ENCODE measurements around the gene PLXNB2. TPM values are rescaled to one million over a fixed set of nuclear protein-coding genes. Genes with fewer than 3 reads are reported as not detected.

Gene PLXNB2
- total RNA-seq, 4 donors from 2014 or later: 8.0 to 11.8 (median 9.0) TPM

GRCh38 chr22:50260434-50260800, 47.0 kb downstream of the PLXNB2 start:
- in situ Hi-C loops (cut with MboI; ENCODE audit: low sequenced_read_pairs in 4 of 4) (no loop called here), intact Hi-C loops (cut with DNase I; ENCODE audit: low total_unique reads) (no loop called here)
- Histone ChIP-seq H3K27me3 (no peaks in the 10 kb centered on the region), H3K4me1 (peaks cover 41 to 63% of the 10 kb centered on the region in 2 donors), H3K27ac (peak overlapping the region; percentile 93 to 99 (median 98)), H3K9me3 (no peaks in the 10 kb centered on the region), H3K4me3 (peak overlapping the region; percentile 67 to 85 (median 72)), H3K36me3 (peaks cover 0 to 4% of the 10 kb centered on the region in 2 donors)
- no peak for ATAC-seq
- TF ChIP-seq POLR2A (IDR thresholded peaks at IDR 0.05) (no peak), CTCF (IDR thresholded peaks at IDR 0.05 in 4 of 5, conservative IDR thresholded peaks at IDR 0.05 in 1 of 5) (no peak)
- DNase-seq: peak in 1 of 2 donors; percentile 46

GRCh38 chr22:50259302-50259701, 48.1 kb downstream of the PLXNB2 start:
- intact Hi-C loops (cut with DNase I; ENCODE audit: low total_unique reads): loop anchor here (2.0 kb wide), 1 partner anchor 297 kb away; no protein-coding TSS in a partner anchor
- in situ Hi-C loops (cut with MboI; ENCODE audit: low sequenced_read_pairs in 4 of 4): loop anchor here in 2 of 4 donors (10.0 kb wide), 2 partner anchors 65 to 75 kb away; partner anchors contain the start of gene DENND6B (in 1 of the 2)
- no peaks in the 10 kb centered on the region for H3K9me3 ChIP-seq
- DNase-seq (peak; percentile 64 to 85), ATAC-seq (peak; percentile 20 to 21)
- peak overlapping the region; percentile 27 to 77 (median 50) for H3K4me3 ChIP-seq
- H3K27ac ChIP-seq: peak overlapping the region; percentile 93 to 99 (median 98)
- H3K27me3 ChIP-seq: no peaks in the 10 kb centered on the region
- H3K36me3 ChIP-seq: peaks cover 0 to 8% of the 10 kb centered on the region in 2 donors
- H3K4me1 ChIP-seq: peaks cover 41 to 63% of the 10 kb centered on the region in 2 donors
- TF ChIP-seq CTCF (IDR thresholded peaks at IDR 0.05 in 4 of 5, conservative IDR thresholded peaks at IDR 0.05 in 1 of 5) (no peak), POLR2A (IDR thresholded peaks at IDR 0.05) (peak in 1 of 2 donors; percentile 36)

GRCh38 chr22:50258361-50259292, 48.8 kb downstream of the PLXNB2 start:
- Histone ChIP-seq H3K4me1 (peaks cover 40 to 63% of the 10 kb centered on the region in 2 donors), H3K27me3 (no peaks in the 10 kb centered on the region), H3K36me3 (peaks cover 0 to 11% of the 10 kb centered on the region in 2 donors), H3K4me3 (peak overlapping the region; percentile 34 to 77 (median 52)), H3K27ac (peak overlapping the region; percentile 93 to 99 (median 98)), H3K9me3 (no peaks in the 10 kb centered on the region)
- TF ChIP-seq POLR2A (IDR thresholded peaks at IDR 0.05) (peak; percentile 40 to 73), CTCF (IDR thresholded peaks at IDR 0.05 in 4 of 5, conservative IDR thresholded peaks at IDR 0.05 in 1 of 5) (no peak)
- ATAC-seq (peak; percentile 50 to 61), DNase-seq (peak; percentile 92 to 98)
- in situ Hi-C loops (cut with MboI; ENCODE audit: low sequenced_read_pairs in 4 of 4): loop anchor here in 2 of 4 donors (10.0 kb wide), 2 partner anchors 66 to 76 kb away; partner anchors contain the start of gene DENND6B (in 1 of the 2)
- intact Hi-C loops (cut with DNase I; ENCODE audit: low total_unique reads): loop anchor here (1.0 to 2.0 kb wide), 2 partner anchors 14 to 296 kb away; no protein-coding TSS in a partner anchor

- H3K36me3 ChIP-seq: peaks cover 0 to 12% of the 10 kb centered on the region in 2 donors
- H3K9me3 ChIP-seq: no peaks in the 10 kb centered on the region
- H3K27me3 ChIP-seq: no peaks in the 10 kb centered on the region
- in situ Hi-C loops (cut with MboI; ENCODE audit: low sequenced_read_pairs in 4 of 4): loop anchor here in 2 of 4 donors (10.0 kb wide), 2 partner anchors 67 to 77 kb away; partner anchors contain the start of gene DENND6B (in 1 of the 2)
- peaks cover 31 to 53% of the 10 kb centered on the region in 2 donors for H3K4me1 ChIP-seq
- H3K27ac ChIP-seq: peak overlapping the region; percentile 93 to 99 (median 98)
- DNase-seq (peak; percentile 52 to 92), ATAC-seq (peak; percentile 7 to 16)
- intact Hi-C loops (cut with DNase I; ENCODE audit: low total_unique reads): loop anchor here (1.0 to 2.0 kb wide), 2 partner anchors 13 to 295 kb away; no protein-coding TSS in a partner anchor
- peak overlapping the region in 1 of 4 donors; percentile 16 for H3K4me3 ChIP-seq
- TF ChIP-seq POLR2A (IDR thresholded peaks at IDR 0.05): no peak
- no peak for TF ChIP-seq CTCF (IDR thresholded peaks at IDR 0.05 in 4 of 5, conservative IDR thresholded peaks at IDR 0.05 in 1 of 5)
Observed at GRCh38 chr22:50257451-50258360, 49.7 kb downstream of the PLXNB2 start.

Data from gastrocnemius medialis (tissue), 4 donors.